ENCODE measurements around the gene WFDC1. TPM values are rescaled to one million over a fixed set of nuclear protein-coding genes. Genes with fewer than 3 reads are reported as not detected.
A peak's percentile ranks its signal among the peaks of the same experiment; 100 is the strongest.

Gene WFDC1
- total RNA-seq, 1 experiment from 2014 or later = not detected

DNA sequence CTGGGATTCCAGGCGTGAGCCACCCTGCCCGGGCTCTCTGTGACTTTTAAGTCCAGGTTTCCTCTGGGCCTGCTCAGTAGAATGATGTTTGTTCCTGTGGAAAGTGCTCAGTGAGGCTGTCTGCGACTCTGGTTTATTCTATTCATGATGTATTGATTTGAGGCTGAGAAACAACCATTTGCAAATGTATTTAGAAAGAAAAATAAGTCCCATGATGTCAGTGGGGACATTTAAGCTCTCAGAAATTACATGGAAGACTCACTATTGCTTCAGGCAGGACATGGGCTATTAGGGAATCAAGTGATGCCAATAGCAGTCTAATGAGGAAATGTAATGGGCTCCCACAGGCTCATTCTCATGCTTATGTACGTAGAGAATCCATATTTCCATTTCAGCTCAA lies 32.6 kb upstream of the WFDC1 start:
- no TSS peak for BruUV-seq (replicated peaks)
- Histone ChIP-seq H3K9me3 (ENCODE audit: control insufficient read depth, insufficient read depth, low read depth, low read length) (no peaks in the 10 kb centered on the region), H3K27me3 (ENCODE audit: control insufficient read depth, insufficient read depth, low read length) (no peaks in the 10 kb centered on the region), H3K4me3 (ENCODE audit: low read depth in 2 of 2, low read length in 2 of 2) (no peak overlapping the region), H3K4me1 (ENCODE audit: control insufficient read depth, insufficient read depth, low read length) (no peaks in the 10 kb centered on the region), H3K27ac (ENCODE audit: low read length) (no peak overlapping the region), H3K36me3 (ENCODE audit: control insufficient read depth, insufficient read depth, low read length) (no peaks in the 10 kb centered on the region)
- intact Hi-C loops (cut with micrococcal nuclease; ENCODE audit: unreplicated experiment) = no loop called here
- ChIA-PET POLR2A (no interaction called here), CTCF (no interaction called here)
- DNase-seq (ENCODE audit: low read depth, low spot score) = no peak
- TF ChIP-seq TCF7L2 (IDR thresholded peaks at IDR 0.05; ENCODE audit: low read depth, low read length) = no peak
- no peak for ATAC-seq
- in situ Hi-C loops (cut with HindIII; ENCODE audit: low pct_unique_long_range_greater_than_20kb, low sequenced_read_pairs) = no loop called here

- DNase-seq (ENCODE audit: low read depth, low spot score) (no peak), ATAC-seq (no peak)
- H3K36me3 ChIP-seq (ENCODE audit: control insufficient read depth, insufficient read depth, low read length) = no peaks in the 10 kb centered on the region
- in situ Hi-C loops (cut with HindIII; ENCODE audit: low pct_unique_long_range_greater_than_20kb, low sequenced_read_pairs) (no loop called here), intact Hi-C loops (cut with micrococcal nuclease; ENCODE audit: unreplicated experiment) (no loop called here)
- H3K27ac ChIP-seq (ENCODE audit: low read length) = no peak overlapping the region
- H3K27me3 ChIP-seq (ENCODE audit: control insufficient read depth, insufficient read depth, low read length) = no peaks in the 10 kb centered on the region
- H3K4me1 ChIP-seq (ENCODE audit: control insufficient read depth, insufficient read depth, low read length) = no peaks in the 10 kb centered on the region
- TF ChIP-seq TCF7L2 (IDR thresholded peaks at IDR 0.05; ENCODE audit: low read depth, low read length) (no peak), CTCF (IDR thresholded peaks at IDR 0.05) (no peak), SIN3A (IDR thresholded peaks at IDR 0.05; ENCODE audit: borderline replicate concordance, insufficient read depth, low read depth, low read length) (no peak), POLR2AphosphoS5 (IDR thresholded peaks at IDR 0.05; ENCODE audit: low read depth, low read length) (no peak)
- TF ChIP-seq, protein P1, sequence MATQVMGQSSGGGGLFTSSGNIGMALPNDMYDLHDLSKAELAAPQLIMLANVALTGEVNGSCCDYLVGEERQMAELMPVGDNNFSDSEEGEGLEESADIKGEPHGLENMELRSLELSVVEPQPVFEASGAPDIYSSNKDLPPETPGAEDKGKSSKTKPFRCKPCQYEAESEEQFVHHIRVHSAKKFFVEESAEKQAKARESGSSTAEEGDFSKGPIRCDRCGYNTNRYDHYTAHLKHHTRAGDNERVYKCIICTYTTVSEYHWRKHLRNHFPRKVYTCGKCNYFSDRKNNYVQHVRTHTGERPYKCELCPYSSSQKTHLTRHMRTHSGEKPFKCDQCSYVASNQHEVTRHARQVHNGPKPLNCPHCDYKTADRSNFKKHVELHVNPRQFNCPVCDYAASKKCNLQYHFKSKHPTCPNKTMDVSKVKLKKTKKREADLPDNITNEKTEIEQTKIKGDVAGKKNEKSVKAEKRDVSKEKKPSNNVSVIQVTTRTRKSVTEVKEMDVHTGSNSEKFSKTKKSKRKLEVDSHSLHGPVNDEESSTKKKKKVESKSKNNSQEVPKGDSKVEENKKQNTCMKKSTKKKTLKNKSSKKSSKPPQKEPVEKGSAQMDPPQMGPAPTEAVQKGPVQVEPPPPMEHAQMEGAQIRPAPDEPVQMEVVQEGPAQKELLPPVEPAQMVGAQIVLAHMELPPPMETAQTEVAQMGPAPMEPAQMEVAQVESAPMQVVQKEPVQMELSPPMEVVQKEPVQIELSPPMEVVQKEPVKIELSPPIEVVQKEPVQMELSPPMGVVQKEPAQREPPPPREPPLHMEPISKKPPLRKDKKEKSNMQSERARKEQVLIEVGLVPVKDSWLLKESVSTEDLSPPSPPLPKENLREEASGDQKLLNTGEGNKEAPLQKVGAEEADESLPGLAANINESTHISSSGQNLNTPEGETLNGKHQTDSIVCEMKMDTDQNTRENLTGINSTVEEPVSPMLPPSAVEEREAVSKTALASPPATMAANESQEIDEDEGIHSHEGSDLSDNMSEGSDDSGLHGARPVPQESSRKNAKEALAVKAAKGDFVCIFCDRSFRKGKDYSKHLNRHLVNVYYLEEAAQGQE (IDR thresholded peaks at IDR 0.05; ENCODE audit: insufficient read depth in 1 of 2, low read depth in 2 of 2, low read length in 1 of 2) = no peak
- no peaks in the 10 kb centered on the region for H3K9me3 ChIP-seq (ENCODE audit: control insufficient read depth, insufficient read depth, low read depth, low read length)
- ChIA-PET POLR2A (no interaction called here), CTCF (no interaction called here)
- BruUV-seq (replicated peaks) = no TSS peak
- H3K4me3 ChIP-seq (ENCODE audit: low read depth in 2 of 2, low read length in 2 of 2) = no peak overlapping the region
These were observed 31.7 kb upstream of the WFDC1 start for GRCh38 chr16:84262939-84263338.

GRCh38 chr16:84266451-84266850 lies 28.2 kb upstream of the WFDC1 start:
- Histone ChIP-seq H3K36me3 (ENCODE audit: control insufficient read depth, insufficient read depth, low read length) (no peaks in the 10 kb centered on the region), H3K27ac (ENCODE audit: low read length) (no peak overlapping the region), H3K9me3 (ENCODE audit: control insufficient read depth, insufficient read depth, low read depth, low read length) (no peaks in the 10 kb centered on the region), H3K4me1 (ENCODE audit: control insufficient read depth, insufficient read depth, low read length) (no peaks in the 10 kb centered on the region), H3K27me3 (ENCODE audit: control insufficient read depth, insufficient read depth, low read length) (no peaks in the 10 kb centered on the region), H3K4me3 (ENCODE audit: low read depth in 2 of 2, low read length in 2 of 2) (no peak overlapping the region)
- ATAC-seq (peak; percentile 95), DNase-seq (ENCODE audit: low read depth, low spot score) (no peak)
- ChIA-PET CTCF (no interaction called here), POLR2A (no interaction called here)
- intact Hi-C loops (cut with micrococcal nuclease; ENCODE audit: unreplicated experiment) = no loop called here
- in situ Hi-C loops (cut with HindIII; ENCODE audit: low pct_unique_long_range_greater_than_20kb, low sequenced_read_pairs) = no loop called here
- no peak for TF ChIP-seq POLR2AphosphoS5 (IDR thresholded peaks at IDR 0.05; ENCODE audit: low read depth, low read length)
- TF ChIP-seq CTCF (IDR thresholded peaks at IDR 0.05) = no peak
- no peak for TF ChIP-seq SIN3A (IDR thresholded peaks at IDR 0.05; ENCODE audit: borderline replicate concordance, insufficient read depth, low read depth, low read length)
- BruUV-seq (replicated peaks) = no TSS peak

Measured in Panc1 (cell line).